ENCODE results near the gene KCNJ3.

KCNJ3 gene, protein sequence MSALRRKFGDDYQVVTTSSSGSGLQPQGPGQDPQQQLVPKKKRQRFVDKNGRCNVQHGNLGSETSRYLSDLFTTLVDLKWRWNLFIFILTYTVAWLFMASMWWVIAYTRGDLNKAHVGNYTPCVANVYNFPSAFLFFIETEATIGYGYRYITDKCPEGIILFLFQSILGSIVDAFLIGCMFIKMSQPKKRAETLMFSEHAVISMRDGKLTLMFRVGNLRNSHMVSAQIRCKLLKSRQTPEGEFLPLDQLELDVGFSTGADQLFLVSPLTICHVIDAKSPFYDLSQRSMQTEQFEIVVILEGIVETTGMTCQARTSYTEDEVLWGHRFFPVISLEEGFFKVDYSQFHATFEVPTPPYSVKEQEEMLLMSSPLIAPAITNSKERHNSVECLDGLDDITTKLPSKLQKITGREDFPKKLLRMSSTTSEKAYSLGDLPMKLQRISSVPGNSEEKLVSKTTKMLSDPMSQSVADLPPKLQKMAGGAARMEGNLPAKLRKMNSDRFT

DNA sequence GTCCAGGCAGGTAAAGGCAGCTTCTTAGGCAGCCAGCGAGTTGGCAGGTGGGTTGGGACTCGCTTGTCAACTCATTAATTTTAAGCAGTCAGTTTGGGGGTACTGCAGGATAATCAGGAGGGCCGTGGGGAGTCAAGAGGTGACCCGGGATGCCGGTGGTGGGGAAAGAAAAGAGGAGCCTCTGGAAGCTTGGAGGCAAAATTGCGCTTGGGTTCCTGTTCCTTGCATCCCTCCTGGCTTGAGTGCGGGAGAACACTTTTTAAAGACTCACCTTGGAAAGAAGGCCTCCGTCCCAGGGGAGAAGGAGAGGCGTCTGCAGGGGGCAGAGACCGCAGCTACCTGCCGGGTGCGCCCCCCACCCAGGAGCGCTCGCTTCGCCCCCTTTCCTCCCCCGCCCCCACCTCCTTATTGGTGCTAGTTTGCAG is at the start of gene KCNJ3:
TSS of gene KCNJ3 (plus strand) at position 400 of the 425 bp plus-strand sequence. CDS start 81 bp downstream, outside the sequence.
- DNase-seq (ENCODE audit: low read depth), result no peak

DNA sequence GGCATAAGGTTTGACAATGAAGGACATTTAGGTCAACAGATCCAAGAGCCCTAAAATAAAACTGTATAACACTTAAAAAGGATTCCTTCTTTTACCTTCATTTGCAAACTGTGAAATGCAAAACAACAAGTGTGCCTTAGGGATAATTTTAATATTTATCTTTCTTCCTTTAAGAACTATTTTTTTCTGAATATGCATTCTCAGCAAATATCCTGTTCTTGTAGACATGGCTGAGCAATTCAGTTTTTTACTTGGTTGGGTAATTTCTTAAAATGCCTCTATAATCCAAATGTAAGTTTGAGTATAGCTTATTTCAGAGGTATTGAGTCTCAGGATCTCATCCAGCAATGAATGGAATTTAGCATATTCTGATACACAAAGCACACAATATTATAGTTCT is 43.0 kb upstream of the KCNJ3 start:
- DNase-seq (ENCODE audit: low read depth), result no peak

DNA sequence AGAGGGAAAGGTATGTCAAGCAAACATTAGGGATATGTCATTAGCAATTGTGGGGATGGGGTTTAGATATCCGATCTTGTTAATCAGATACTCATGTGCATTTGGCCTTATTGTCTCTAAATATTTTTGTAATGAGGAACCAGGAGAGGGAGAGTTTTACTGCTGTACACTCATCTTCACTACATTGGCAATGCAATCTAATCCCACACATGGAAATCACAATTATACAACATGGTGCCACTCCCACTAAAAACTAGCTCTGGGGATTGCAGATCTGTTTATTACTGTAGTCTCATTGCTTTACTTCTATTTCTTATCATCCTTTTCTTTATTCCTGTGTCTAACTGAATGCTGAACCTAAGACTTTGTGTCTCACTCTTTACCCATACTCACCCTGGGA is 39.6 kb upstream of the KCNJ3 start:
- DNase-seq (ENCODE audit: low read depth), result no peak

DNA sequence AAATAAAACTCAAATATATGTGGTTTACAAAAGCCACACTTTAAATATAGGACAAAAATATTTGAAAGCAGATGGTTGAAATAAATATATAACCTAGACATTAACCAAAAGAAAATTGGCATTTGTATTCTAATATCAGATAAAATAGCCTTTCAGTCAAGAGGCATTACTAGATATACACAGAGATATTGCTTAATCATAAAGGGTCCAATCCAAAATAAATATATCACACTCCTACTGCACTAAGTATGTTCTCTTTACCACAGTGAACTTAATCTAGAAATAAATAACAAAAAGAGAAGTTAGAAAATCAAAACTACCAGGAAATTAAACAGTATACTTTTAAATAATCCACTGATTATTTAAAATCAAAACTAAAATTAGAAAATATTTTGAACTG is 34.2 kb upstream of the KCNJ3 start:
- no peak for DNase-seq (ENCODE audit: low read depth)

DNA sequence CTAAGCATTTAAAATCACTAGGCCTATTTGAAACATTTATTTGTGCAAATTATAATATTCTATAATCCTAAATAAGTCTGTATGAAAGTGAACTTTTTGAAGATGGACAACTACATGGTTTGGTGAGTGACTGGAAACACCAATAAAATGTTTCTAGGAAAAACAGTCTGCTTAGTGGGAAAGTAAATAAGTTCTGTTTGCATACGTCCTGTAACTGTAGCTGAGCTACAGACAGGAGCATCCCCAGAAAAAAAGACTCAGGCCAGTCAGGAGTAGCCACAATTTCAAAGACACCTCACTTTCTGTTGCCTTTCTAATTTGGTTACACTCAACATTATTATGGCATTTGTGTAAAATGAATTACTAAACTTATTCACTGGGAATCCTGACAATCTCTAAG is 28.4 kb upstream of the KCNJ3 start:
- no peak for DNase-seq (ENCODE audit: low read depth)

DNA sequence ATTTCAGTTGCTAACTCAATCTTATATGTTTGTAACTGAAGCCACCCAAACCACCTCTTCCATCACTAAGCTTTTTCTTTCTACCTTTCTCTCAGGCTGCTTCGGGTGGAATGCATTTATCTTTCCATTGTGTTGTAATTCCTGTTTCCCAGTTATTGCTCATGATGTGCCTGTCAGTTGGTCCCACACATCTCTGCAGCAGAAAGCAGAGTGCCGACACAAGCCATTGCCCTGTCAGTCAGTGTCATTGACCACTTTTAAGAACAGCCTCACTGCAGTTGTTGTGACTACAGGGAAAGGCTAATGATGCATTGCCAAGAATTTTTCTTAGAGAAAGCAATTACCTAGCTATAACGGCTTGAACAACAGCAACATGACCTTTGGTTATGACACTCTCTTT is 24.8 kb upstream of the KCNJ3 start:
- DNase-seq (ENCODE audit: low read depth), result no peak

DNA sequence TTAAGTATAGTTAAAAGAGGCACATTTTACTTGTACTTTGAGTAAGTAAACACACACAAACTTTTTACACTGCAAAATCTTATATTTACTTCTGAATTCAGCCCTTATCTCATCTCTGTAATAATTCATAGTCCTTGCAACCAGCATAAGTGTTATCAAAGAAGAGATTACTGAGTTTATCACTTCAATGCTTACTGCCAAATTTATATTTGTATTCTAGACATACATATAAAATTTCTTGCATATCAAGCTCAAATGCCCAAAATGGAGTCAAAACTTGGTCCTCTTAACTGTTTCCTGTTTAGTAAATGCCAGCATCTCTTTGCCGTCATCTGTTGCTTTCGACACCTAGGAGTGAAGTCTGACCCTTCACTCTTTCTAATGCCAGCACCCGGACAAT is 21.1 kb upstream of the KCNJ3 start:
- DNase-seq (ENCODE audit: low read depth), result no peak

DNA sequence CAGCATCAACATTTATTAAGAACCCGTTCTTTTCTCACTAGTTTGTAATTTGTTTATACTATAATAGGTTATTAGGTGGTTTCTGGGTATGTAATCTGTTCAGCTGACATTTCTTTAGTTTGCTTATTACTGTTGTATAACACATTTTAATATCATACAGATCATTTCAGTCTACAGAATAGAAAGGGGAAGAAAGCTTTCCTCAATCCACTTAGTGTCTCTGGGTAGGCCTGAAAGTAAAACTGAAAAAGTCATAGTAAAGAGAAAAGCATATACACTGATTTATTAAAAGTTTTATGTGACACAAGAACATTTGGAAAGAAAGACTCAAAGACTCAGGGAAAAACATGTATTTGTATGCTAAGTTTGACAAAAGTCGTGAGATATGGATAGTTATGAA is 16.8 kb upstream of the KCNJ3 start:
- no peak for DNase-seq (ENCODE audit: low read depth)

DNA sequence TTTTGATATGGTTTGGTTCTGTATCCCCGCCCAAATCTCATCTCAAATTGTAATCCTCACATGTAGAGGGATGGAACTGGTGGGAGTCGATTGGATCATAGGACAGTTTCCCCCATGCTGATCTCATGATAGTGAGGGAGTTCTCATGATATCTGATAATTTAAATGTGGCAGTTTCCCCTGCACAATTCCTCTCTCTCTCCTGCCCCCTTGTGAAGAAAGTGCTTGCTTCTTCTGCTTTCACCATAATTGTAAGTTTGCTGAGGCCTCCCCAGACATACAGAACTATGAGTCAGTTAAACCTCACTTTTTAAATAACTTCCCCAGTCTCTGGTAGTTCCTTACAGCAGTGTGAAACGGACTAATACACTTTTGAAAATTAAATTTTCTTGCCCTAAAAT is 12.3 kb upstream of the KCNJ3 start:
- no peak for DNase-seq (ENCODE audit: low read depth)

DNA sequence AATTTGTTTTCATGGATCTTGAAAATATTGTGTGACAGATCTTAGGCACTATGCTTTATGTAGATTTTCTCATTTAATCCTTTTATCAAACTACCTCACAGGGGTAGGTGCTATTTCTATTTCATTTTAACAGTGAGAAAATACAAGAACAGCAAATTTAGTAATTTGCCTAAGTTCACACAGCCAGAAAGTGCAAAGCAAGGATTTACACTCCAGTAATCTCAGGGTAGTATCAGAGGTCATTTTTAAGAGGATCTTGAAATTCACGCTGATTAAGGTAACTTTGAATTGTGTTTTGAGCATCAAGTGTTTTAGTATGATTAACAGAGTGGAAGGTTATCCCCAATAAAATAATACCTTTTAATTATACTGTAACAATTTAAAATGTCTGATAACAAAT is 10.1 kb upstream of the KCNJ3 start:
- DNase-seq (ENCODE audit: low read depth), result no peak

DNA sequence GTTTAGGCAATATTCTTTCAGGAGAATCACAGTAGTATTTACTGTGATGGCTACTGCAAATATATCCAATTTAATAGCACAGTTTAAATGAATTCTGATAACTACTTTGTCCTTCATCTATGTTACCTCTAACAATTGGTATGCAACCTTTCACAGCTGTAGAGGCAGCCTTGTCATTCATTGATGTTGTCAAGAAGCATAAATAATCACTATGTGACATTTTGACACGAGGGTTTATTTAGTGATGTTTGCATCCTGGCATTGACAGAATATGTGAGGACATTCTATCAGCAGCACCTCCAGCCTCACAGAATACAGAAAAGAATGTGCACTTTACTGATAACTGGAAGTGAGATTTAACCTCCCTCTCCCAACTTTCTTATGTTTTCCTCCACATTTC is 9.3 kb upstream of the KCNJ3 start:
- DNase-seq (ENCODE audit: low read depth), result no peak

DNA sequence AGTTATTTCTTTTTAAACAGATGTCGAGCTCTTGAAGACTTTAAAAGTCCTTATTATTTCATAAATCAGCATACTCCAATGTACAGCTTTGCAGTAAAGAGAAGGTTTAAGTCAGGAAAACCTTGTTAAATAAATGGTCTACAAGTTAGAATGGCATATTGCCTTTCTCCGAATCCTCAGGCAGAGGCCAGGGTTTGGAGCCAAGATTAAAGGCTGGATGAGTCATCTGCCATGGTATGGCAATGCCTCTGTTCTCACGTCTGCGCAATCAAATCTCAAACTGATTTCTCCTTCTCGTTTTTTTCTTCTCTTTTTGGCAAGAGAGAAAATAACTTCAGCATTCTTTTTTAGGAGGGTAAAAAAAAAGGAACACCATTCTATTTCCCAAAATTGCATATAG is 5.6 kb upstream of the KCNJ3 start:
- DNase-seq (ENCODE audit: low read depth), result no peak

DNA sequence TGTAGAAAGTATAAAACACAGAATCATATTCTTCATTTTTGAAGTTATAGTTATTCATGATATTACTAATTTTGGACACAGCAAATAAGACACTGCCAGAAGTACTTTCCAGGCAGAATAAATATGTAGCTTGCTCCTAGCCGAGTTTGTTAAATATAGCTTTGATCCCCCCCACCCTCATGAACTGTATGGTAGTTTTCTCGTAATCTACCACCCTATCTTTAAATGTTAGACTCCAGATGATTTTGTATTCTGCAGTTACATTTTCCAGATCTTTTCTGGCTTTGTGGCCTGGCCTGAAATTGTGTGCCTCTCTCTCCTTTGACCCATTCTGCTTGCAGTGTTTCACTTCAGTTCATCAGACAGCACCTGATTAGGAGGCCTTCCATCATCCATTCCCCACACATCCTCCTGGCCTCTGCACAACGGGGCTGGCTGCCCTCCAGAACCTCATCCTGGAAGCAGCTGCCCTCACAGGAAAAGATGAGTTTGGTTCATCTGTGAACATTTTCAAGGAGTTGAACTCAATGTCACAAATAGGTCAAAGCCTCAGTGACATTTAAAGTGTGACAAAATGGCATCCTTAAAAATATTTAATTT is 4.7 kb upstream of the KCNJ3 start:
- no peak for DNase-seq (ENCODE audit: low read depth)

DNA sequence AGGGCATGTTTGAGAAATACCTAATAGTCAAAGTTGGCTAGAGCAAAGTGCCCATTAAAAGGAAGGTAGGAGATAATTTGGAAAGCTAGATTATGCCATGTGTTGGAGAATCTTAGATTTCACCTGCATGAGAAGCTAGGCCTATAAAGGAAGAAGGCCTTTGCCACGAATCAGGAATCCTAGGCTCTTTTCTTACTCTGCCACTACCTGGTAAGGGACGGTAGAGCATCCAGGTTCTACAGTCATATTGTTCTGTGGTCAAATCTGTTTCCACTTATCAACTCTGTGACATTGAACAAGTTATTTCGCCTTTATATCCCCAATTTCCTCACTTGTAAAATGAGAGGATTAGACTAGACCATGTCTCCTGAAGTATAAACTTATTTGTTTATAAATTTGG is 3.6 kb upstream of the KCNJ3 start:
- DNase-seq (ENCODE audit: low read depth), result no peak

DNA sequence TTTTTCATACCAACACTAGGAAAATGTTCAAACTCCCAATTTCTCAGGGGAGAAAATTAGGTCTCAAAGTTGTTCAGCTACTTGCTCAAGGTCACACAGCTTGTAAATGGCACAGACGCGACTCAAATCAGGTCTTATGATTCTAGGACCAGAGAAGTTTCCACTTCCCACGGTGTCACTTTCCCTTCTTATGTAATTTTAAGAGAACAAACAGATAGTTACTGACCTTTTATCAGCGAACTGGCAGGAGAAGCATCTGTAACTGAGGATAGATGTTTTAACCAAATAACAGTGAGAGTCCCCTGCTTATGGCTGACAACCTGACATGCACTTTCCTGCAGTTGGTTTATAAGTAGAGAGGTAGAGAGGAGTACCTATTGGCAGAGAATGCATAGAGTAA is 2.1 kb upstream of the KCNJ3 start:
- DNase-seq (ENCODE audit: low read depth), result no peak

DNA sequence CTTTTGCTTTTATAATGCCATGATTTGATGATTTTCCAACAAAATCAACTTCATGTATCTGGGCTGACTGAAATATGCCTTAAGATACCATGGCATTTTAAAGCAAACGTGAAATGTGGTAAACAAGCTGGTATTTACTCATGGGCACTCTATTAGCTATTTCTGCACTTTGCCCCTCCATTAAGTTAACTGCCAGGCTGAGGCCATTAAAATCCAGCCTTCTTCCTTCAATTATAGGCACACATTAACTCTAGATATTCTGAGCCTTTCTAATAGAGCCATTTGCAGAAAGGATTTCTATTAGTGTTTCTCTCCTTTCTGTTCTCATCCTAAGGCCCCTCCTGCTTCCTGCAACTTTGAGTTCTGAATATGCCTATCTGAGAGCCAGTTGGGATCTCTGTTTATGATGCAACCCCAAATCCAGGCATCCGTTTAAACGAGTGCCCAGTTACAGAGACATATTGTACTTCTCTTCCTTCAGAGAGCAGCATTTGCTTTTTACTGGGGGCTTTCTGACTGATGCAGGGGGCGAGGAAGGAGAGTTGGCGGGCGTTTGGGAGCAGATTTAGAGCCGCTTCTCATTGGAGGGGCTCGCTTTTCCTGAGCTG is 1.6 kb upstream of the KCNJ3 start:
- no peak for DNase-seq (ENCODE audit: low read depth)

DNA sequence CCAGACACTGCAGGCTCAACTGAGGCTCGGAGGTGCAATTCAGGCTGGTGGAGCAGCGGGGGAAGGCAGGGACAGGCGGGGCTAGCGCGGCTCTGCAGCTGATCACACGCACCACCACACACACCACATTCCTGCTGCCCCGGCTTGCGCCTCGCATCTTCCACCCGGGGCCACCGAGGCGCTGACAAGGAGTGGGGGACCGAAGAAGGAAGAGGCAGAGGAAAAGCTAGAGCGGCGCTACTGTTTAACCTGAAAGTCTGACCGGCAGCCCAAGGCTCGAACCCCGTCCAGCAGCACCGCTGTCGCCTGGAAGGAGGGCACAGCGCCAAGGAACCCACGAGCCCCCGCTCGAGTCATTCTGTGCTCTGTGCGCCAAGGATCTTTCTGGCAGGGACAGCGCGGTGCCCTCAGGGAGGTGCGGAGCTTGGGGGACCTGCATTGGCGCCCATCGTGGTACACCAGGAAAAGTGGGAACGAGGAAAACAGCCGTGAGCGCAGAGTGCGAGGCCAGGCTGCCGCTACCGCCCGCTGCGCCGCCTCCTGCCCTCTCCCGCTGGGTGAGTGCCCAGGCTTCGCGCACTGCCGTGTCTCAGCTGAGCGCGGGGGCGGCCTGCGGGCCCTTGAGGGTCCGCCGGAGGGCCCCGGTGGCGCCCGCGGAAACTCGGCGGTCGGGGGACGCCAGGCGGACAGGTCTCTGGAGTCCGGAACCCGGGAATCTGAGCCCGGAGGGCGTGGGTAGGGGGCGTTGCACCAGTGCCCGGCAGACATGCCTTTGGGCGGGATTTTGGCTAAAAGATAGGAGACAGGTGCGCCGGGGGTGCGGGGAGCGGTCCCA is 860 bp upstream of the KCNJ3 start:
- no peak for DNase-seq (ENCODE audit: low read depth)

DNA sequence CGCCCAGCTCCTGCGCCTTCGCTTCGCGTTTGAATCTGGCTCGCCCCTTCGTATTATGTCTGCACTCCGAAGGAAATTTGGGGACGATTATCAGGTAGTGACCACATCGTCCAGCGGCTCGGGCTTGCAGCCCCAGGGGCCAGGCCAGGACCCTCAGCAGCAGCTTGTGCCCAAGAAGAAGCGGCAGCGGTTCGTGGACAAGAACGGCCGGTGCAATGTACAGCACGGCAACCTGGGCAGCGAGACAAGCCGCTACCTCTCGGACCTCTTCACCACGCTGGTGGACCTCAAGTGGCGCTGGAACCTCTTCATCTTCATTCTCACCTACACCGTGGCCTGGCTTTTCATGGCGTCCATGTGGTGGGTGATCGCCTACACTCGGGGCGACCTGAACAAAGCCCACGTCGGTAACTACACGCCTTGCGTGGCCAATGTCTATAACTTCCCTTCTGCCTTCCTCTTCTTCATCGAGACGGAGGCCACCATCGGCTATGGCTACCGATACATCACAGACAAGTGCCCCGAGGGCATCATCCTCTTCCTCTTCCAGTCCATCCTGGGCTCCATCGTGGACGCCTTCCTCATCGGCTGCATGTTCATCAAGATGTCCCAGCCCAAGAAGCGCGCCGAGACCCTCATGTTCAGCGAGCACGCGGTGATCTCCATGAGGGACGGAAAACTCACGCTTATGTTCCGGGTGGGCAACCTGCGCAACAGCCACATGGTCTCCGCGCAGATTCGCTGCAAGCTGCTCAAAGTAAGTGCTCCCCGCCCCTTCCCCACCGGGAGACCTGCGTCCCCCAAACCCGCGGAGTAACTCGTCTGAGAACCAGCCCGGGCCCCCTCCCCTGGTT is 453 bp downstream of the KCNJ3 start:
- no peak for DNase-seq (ENCODE audit: low read depth)

DNA sequence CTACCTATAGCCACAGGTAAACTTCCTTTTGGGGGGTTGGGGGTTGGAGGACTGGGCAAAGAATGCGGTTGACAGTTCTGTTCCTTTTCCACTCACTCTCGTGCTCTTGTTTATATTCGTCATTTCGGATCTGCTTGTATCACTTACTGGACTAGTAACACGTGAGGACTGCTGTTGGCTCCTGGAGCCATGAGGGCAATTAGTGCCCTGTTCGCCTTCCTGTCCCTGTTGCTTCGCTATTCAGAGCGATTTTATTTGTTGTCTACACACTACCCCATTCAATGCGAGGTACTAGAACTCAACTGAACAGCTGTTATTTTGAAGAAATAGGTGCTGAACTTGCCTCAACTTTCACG is 1.1 kb downstream of the KCNJ3 start:
- no peak for DNase-seq (ENCODE audit: low read depth)

DNA sequence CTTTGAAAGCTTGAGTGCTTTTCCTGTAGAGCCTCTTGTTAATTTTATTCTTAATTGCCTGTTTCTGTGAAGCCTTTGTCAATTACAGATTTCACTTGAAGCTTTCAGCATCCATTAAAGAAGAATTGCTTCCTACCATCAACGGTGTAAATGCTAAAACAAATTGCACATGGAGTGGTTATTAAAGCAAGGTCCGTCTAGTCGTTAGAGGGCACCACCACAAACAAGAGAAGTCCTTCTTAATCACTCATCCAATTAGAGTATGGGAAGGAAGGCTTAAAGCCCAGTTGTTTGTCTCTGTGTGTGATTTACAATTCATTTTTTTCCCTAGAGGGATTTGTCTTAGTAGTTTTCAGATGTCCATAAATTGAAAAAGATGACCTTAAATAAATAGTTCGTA is 1.6 kb downstream of the KCNJ3 start:
- DNase-seq (ENCODE audit: low read depth), result no peak

DNA sequence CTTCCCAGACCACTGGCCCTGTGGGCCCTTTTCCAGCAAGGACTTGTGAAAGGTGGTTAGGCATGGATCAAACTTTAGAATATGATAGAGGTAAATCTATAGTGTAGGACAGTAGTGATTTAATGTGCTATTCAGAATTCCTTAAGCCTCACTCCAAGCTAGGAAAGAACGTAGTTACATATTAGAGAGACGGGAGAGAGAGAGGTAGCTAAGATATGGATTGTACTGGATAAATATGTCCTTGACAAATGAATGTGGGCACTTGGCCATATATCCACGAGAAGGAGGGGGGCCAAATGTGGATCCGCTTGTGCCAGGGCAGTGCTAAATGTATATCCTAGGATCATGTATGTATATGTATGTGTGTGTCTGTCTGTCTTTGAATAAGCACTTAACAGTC is 6.5 kb downstream of the KCNJ3 start:
- no peak for DNase-seq (ENCODE audit: low read depth)

DNA sequence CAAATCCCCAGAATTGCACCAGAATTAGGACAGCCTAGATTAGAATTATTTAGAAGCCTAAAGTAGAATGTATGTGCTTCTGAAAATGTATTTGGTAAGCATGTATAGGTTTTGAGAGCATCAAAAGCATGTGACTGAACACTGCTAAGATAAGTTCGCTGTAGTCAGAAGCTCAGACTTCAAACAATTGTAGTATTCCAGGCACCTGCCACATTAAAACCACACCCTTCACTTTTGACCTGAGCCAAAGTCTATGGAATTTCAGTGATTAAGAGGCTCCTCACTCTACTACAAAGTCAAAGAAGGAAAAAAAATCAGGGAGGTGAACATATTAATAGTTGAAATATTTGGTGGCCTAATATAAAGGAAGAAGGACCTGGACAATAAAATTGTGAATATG is 8.2 kb downstream of the KCNJ3 start:
- no peak for DNase-seq (ENCODE audit: low read depth)

Measured in activated T-cell treated with anti-CD3 and anti-CD28 coated beads for 1 hour (primary cell).